ENCODE data around the gene RBM4.
A peak's percentile ranks its signal among the peaks of the same experiment; 100 is the strongest.

The RBM4 gene

GRCh38 chr11:66692446-66692845 is 53.9 kb downstream of the RBM4 start:
- in situ Hi-C loops (cut with HindIII; ENCODE audit: low sequenced_read_pairs) = no loop called here
- DNase-seq (ENCODE audit: low read depth) = no peak
- no peak overlapping the region for H3K4me3 ChIP-seq (ENCODE audit: low read depth, low read length)
- TF ChIP-seq, protein P1, sequence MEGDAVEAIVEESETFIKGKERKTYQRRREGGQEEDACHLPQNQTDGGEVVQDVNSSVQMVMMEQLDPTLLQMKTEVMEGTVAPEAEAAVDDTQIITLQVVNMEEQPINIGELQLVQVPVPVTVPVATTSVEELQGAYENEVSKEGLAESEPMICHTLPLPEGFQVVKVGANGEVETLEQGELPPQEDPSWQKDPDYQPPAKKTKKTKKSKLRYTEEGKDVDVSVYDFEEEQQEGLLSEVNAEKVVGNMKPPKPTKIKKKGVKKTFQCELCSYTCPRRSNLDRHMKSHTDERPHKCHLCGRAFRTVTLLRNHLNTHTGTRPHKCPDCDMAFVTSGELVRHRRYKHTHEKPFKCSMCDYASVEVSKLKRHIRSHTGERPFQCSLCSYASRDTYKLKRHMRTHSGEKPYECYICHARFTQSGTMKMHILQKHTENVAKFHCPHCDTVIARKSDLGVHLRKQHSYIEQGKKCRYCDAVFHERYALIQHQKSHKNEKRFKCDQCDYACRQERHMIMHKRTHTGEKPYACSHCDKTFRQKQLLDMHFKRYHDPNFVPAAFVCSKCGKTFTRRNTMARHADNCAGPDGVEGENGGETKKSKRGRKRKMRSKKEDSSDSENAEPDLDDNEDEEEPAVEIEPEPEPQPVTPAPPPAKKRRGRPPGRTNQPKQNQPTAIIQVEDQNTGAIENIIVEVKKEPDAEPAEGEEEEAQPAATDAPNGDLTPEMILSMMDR (IDR thresholded peaks at IDR 0.05; ENCODE audit: low read depth, low read length, missing control alignments) = no peak

GRCh38 chr11:66692871-66693331 is 54.4 kb downstream of the RBM4 start:
- TF ChIP-seq, protein P1 (IDR thresholded peaks at IDR 0.05; ENCODE audit: low read depth, low read length, missing control alignments) = no peak

GRCh38 chr11:66693356-66694055 is 55.0 kb downstream of the RBM4 start:
- no peak overlapping the region for H3K4me3 ChIP-seq (ENCODE audit: low read depth, low read length)
- in situ Hi-C loops (cut with HindIII; ENCODE audit: low sequenced_read_pairs) = no loop called here
- TF ChIP-seq, protein P1 (IDR thresholded peaks at IDR 0.05; ENCODE audit: low read depth, low read length, missing control alignments) = no peak
- DNase-seq (ENCODE audit: low read depth) = no peak

More at GRCh38 chr11:66692871-66693331, 54.4 kb downstream of the RBM4 start:
- no peak for DNase-seq (ENCODE audit: low read depth)
- in situ Hi-C loops (cut with HindIII; ENCODE audit: low sequenced_read_pairs) = no loop called here
- H3K4me3 ChIP-seq (ENCODE audit: low read depth, low read length) = no peak overlapping the region

DNA sequence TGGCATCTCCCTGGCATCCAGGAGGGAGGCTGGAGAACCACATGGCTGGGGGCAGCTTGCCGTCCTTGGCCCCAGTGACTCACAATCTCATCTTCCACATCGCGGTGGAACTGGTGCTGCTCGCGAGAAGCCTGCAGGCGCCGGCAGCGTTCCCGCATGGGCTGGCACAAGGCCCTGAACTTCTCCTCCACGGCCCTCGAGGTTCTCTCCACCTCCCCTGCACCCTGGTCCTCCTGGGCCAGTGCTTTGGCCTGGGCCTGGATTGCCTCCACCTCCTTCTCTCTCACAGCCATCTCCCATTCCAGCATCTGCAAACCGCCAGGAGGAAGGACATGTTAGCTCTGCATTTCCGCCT is 55.5 kb downstream of the RBM4 start:
- in situ Hi-C loops (cut with HindIII; ENCODE audit: low sequenced_read_pairs) = no loop called here
- no peak overlapping the region for H3K4me3 ChIP-seq (ENCODE audit: low read depth, low read length)
- DNase-seq (ENCODE audit: low read depth) = no peak
- TF ChIP-seq, protein P1 (IDR thresholded peaks at IDR 0.05; ENCODE audit: low read depth, low read length, missing control alignments) = no peak

- no peak overlapping the region for H3K4me3 ChIP-seq (ENCODE audit: low read depth, low read length)
- in situ Hi-C loops (cut with HindIII; ENCODE audit: low sequenced_read_pairs) = no loop called here
- TF ChIP-seq, protein P1 (IDR thresholded peaks at IDR 0.05; ENCODE audit: low read depth, low read length, missing control alignments) = peak; percentile 99
- peak; percentile 98 for DNase-seq (ENCODE audit: low read depth)
Observed at GRCh38 chr11:66694732-66695207, 56.3 kb downstream of the RBM4 start.
